Kidney glomerular epithelial cell (primary cell): Measurements from ENCODE around the gene PRKAR2B.
"Not testable (repeated sequence)": the region's sequence is repeated elsewhere in the genome, so short reads cannot be mapped to it uniquely, and the experiment has no call there.

ENCODE experiments used
- DNase-seq: peaks from one replicate; lab custom pipeline; 2025; lab: John Stamatoyannopoulos, UW

Gene PRKAR2B

DNA sequence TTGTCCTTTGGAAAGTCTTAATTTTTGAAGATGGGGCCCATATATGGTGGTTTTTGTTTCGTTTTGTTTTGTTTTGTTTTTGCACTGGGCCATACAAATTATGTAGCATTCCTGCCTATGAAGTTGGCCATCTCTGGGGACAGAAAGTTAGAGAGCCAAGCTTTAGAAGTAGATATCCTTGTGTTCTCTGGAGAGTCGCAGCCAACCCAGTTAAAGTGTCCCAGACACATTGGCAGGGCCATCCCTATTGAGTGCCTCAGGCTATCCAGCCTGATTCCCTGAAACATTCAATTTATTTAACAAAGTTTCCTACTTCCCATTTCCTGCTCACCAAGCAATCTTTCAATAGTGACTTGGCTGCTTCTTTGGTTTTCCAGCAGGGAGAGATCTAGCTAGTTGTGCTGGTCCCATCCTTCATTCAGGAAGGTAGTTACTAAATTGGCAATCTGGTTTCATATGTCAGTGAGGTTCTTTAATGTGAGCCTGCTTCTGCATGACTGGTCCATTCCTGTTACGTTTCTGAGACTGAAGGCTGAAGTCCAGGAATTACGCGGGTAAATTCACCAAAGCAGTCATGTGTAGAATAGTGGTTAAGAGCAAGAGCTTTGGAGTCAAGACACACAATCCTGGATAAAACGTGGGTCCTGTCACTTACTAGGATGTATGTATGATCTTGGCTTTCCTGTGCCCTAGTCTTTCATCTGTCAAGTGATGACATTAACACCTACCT, 75.0 kb downstream of the PRKAR2B start:
- DNase-seq: peak; percentile 8

- no peak for DNase-seq
Measured at GRCh38 chr7:107122486-107122911, 78.0 kb downstream of the PRKAR2B start.

- DNase-seq: no peak
Measured at GRCh38 chr7:107123392-107123791, 78.9 kb downstream of the PRKAR2B start.

DNA sequence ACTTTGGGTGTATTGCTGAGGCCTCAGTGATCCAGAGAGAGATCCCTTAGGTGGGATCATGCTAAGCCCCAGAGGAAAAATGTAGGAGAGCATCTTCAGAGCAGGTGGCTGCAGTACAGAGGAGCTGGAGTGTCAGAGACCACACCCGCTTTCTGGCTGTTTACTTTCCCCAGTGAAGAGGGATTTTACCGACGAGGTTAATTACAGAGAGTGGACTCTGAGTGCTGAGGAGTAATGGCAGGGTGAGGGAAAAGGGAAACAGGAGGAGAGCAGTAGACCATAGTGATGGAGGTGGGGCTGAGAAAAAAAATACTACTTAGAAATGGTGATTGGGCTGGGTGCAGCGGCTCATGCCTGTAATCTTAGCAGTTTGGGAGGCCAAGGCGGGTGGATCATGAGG, 81.0 kb downstream of the PRKAR2B start:
- DNase-seq: no peak

GRCh38 chr7:107128217-107128616, 83.7 kb downstream of the PRKAR2B start:
- no peak for DNase-seq

- no peak for DNase-seq
Measured at GRCh38 chr7:107128748-107129147, 84.2 kb downstream of the PRKAR2B start.

DNA sequence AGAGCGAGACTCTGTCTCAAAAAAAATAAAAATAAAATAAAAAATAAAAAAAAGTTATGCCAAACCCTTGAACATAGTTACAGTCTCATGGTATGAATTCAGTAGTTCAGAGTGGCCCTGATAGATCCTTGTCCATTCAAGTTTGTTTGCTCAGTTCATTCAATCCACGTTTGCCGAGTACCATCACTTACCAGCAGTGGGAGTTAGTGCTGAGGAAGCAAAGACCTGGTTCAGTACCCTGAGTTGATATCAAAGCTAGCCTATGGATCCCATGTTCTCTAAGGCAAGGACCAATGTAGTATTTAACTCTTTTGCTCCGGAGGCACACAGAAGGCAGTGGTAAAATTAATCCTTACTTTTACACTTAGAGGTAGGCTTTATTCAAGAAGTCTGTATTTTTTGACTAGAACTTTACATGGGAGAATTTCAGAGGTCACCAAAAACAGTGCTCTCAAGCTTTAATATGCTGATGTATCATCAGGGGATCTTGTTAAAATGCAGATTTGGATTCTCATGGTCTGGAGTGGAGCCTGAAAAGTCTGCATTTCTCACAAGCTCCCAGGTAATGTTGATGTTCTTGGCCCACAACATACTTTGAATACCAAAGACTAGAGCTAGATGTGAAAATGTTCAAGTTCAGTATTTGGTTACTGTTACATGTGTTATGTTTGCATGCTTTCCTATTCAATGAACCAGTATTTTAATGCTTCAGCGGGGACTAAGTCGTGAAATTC, 86.1 kb downstream of the PRKAR2B start:
- DNase-seq: peak; percentile 6

DNA sequence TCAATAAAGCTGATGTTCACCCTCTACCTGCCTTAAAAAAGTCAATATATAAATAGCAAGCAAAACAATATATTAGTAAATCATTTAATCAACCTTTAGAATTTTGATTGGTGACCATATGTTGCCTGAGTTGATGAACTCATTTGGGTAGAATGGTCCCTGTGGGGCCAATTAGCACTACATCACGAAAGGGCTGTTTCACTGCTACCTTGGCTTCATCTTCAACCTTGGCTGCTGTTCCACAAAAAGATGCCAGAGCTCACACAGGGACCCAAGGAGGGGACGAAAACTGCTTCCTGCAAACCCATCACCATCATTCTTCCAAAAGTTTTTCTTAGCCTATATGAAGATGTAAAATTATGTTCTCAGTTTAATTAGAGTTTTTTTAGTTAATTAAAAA, 88.9 kb downstream of the PRKAR2B start:
- DNase-seq: no peak

- no peak for DNase-seq
Measured at GRCh38 chr7:107138696-107139420, 94.4 kb downstream of the PRKAR2B start.

GRCh38 chr7:107143875-107144274, 99.4 kb downstream of the PRKAR2B start:
- not testable (repeated sequence) for DNase-seq

DNA sequence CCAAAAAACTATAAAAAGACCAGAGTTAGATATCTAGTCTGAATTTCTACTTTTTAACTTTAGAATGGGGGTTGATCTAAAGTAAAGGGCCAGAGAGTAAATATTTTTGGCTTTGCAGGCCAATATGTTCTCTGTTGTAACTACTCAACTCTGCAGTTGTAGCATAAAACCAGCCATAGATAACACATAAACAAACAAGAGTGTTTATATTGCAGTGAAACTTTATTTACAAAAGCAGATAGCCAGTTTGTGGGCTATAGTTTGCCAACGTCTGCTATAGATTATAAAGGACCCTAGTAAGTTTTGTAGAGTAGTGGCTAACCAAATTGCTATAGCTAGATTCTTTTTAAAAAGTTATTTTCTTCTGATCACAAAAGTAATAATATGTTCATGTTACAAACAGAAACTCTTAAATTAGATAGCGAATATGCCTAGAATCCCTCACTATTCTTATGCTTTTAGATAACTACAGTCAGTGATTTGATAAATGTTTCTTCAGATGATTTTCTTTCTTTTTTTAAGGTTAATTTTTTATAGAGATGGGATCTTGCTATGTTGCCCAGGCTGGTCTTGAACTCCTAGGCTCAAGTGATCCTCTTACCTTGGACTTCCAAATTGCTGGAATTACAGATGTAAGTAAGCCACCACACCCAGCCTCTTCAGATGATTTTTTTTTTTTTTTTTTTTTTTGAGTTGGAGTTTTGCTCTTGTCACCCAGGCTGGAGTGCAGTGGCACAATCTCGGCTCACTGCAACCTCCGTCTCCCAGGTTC, 100.7 kb downstream of the PRKAR2B start:
- no peak for DNase-seq

GRCh38 chr7:107147464-107148393, 103.2 kb downstream of the PRKAR2B start:
- peak; percentile 26 for DNase-seq

- DNase-seq: no peak
Measured at GRCh38 chr7:107148721-107149120, 104.2 kb downstream of the PRKAR2B start.

DNA sequence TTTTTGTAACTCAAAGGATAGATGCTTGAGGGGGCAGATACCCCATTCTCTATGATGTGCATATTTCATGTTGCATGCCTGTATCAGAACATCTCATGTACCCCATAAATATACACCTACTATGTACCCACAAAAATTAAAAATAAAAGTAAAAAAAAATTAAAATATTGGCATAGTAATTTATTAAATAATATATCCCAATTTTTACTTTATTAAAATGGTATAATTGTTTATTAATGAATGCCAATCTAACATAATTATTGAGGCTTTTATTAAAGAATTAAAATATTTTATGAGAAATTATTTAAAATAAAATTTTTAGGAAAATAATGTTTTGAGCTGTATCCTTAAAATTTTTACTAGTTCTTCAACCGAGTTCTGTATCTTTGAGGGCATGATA, 105.4 kb downstream of the PRKAR2B start:
- no peak for DNase-seq

- DNase-seq: peak; percentile 66
Measured at GRCh38 chr7:107150375-107151073, 106.0 kb downstream of the PRKAR2B start.

DNA sequence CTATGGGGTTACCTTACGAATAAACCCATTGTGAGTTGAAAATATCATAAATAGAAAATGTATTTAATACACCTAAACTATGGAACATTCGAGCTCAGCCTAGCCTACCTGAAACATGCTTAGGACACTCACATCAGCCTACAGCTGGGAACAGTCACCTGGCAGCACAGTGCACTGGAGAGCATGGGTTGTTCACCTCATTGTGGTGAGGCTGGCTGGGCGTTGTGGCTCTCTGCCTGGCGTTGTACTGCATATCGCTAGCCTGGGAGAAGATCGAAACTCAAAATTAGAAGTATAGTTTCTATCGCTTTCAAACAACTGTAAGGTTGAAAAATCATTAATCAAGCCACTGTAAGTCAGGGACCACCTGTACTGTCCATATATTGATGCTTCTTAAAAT, 107.0 kb downstream of the PRKAR2B start:
- DNase-seq: no peak

DNA sequence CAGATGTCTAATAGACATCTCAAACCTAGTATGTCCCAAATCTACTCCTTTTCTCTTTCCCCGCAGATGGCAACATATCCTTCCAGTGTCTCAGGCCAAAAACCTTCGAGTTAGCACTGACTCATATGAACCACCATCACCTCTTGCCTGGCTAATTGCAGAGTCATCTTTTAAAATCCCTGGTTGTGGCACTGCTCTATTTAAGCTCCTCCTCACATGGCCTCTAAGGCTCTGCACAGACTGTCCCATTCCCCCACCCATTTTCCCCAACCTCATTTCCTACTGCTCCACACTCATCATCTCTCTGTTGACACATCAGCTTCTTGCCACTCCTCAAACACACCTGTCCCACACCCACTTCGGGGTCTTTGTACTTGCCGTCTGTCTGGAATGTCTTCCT, 107.5 kb downstream of the PRKAR2B start:
- DNase-seq: peak; percentile 18

DNA sequence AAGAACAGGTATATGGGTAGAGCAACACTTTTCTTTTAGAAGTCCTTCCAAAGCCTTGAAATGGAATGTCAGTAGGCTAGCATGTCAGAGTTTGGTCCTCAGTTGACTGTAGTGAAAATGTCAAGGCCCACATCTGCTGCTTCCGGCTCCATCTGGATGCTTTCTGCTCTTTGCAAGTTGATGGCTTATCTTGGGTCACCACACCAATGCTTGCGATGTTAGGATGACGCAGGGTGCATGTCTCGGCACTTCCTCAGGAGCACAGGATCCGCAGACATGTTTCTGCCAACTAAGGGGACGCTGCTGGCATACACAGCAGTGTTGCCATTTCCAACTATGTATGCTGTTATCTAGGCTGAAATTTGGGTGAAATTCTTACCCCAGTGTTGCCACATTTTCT, 110.3 kb downstream of the PRKAR2B start:
- DNase-seq: no peak

DNA sequence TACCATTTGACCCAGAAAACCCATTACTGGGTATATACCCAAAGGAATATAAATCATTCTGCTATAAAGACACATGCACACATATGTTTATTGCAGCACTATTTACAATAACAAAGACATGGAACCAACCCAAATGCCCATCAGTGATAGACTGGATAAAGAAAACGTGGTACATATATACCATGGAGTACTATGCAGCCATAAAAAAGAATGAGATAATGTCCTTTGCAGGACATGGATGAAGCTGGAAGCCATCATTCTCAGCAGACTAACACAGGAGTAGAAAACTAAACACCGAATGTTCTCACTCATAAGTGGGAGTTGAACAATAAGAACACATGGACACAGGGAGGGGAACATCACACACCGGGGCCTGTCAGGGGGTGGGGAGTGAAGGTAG, 111.2 kb downstream of the PRKAR2B start:
- DNase-seq: not testable (repeated sequence)

- DNase-seq: no peak
Measured at GRCh38 chr7:107157091-107157490, 112.6 kb downstream of the PRKAR2B start.
